Measurements from ENCODE around the gene CIB4. TPM values are rescaled to one million over a fixed set of nuclear protein-coding genes. Genes with fewer than 3 reads are reported as not detected.

Gene CIB4
- total RNA-seq, 1 donor from 2014 or later: not detected

- intact Hi-C loops (cut with micrococcal nuclease): no loop called here
Measured at GRCh38 chr2:26537069-26537825, 103.9 kb downstream of the CIB4 start.

DNA sequence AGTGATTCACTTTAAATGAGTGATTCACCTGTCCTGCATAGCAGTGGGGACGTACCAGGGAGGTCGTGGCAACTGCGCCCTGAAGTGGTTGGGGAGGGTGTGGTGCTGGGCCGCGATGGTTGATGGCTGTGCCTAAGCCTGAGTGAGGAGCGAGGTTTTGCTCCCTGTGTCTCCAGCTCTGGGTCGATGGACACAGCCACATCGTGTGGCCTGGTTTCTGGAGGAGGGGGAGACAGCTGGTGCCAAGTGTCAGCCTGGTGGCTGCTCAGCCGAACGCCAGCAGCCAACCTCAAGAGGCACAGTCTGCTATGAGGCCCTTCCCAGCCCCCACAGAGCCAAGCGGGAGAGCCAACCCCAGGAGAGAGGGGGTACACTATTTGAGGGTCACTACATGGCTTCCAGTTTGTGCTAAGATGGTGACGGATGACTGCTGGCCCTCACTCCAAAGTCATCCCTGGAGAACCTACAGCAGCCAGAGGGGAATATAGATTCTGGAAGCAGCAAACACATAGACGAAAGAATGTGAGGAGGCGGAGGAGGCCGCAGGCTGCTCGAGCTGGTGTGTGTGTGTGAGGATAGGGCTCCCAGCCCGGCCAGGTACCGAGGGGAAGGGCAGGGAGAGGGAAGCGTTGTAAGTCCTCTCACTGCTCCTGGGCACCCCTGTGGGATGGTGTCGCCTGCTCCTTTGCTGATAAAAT, 104.6 kb downstream of the CIB4 start:
- no peak for DNase-seq
- no peaks in the 10 kb centered on the region for H3K36me3 Mint-ChIP-seq (ENCODE audit: low read depth)
- no peak overlapping the region for H3K4me3 Mint-ChIP-seq
- no peak overlapping the region for H3K27ac Mint-ChIP-seq
- ATAC-seq (ENCODE audit: low read depth): no peak
- intact Hi-C loops (cut with micrococcal nuclease): no loop called here
- peaks cover 6% of the 10 kb centered on the region for H3K27me3 Mint-ChIP-seq
- POLR2A ChIA-PET: interaction anchor here (0.6 kb wide), 1 partner anchor 930 kb away, joined by 3 read pairs; no protein-coding TSS in a partner anchor
- H3K9me3 Mint-ChIP-seq: no peaks in the 10 kb centered on the region
- CTCF ChIA-PET: no interaction called here
- TF ChIP-seq, protein P1, sequence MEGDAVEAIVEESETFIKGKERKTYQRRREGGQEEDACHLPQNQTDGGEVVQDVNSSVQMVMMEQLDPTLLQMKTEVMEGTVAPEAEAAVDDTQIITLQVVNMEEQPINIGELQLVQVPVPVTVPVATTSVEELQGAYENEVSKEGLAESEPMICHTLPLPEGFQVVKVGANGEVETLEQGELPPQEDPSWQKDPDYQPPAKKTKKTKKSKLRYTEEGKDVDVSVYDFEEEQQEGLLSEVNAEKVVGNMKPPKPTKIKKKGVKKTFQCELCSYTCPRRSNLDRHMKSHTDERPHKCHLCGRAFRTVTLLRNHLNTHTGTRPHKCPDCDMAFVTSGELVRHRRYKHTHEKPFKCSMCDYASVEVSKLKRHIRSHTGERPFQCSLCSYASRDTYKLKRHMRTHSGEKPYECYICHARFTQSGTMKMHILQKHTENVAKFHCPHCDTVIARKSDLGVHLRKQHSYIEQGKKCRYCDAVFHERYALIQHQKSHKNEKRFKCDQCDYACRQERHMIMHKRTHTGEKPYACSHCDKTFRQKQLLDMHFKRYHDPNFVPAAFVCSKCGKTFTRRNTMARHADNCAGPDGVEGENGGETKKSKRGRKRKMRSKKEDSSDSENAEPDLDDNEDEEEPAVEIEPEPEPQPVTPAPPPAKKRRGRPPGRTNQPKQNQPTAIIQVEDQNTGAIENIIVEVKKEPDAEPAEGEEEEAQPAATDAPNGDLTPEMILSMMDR (IDR thresholded peaks at IDR 0.05): no peak
- H3K4me1 Mint-ChIP-seq: no peaks in the 10 kb centered on the region

More at GRCh38 chr2:26537069-26537825, 103.9 kb downstream of the CIB4 start:
- ATAC-seq (ENCODE audit: low read depth): no peak
- peaks cover 6% of the 10 kb centered on the region for H3K27me3 Mint-ChIP-seq
- ChIA-PET CTCF (no interaction called here), POLR2A (no interaction called here)
- no peaks in the 10 kb centered on the region for H3K4me1 Mint-ChIP-seq
- H3K36me3 Mint-ChIP-seq (ENCODE audit: low read depth): no peaks in the 10 kb centered on the region
- no peak for DNase-seq
- TF ChIP-seq, protein P1 (IDR thresholded peaks at IDR 0.05): no peak
- H3K9me3 Mint-ChIP-seq: no peaks in the 10 kb centered on the region
- H3K27ac Mint-ChIP-seq: no peak overlapping the region
- no peak overlapping the region for H3K4me3 Mint-ChIP-seq

DNA sequence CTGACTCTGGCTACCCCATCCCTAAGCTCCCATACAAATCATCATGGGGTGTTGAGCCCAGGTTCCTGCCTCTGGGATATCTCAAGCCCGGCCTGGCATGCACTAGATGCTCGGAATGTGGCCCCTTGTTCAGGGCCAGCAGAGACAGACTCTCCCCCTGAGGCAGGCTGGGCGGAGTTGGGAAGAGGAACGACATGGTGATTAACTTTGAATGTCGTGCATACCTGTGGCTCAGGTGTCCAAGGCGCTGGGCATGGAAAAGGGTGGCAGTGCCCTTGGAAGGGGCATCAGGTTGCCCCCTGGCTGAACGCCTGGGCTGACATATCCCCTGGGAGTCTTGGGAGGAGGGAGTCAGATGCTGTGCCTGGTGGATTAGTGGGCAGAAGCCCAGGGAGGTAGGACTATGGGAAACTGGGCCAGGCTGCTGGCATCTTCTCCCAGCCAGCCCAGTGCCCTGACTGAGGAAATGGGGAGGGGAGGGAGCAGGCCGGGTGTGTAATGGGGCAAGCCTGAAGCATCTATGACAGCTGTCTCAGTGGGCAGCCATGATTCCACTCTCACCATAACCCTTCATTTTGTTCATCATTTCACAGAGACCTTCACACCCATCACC, 105.4 kb downstream of the CIB4 start:
- Mint-ChIP-seq H3K4me3 (no peak overlapping the region), H3K4me1 (no peaks in the 10 kb centered on the region), H3K27ac (no peak overlapping the region), H3K36me3 (ENCODE audit: low read depth) (no peaks in the 10 kb centered on the region), H3K27me3 (peaks cover 6% of the 10 kb centered on the region), H3K9me3 (no peaks in the 10 kb centered on the region)
- TF ChIP-seq, protein P1 (IDR thresholded peaks at IDR 0.05): no peak
- ATAC-seq (ENCODE audit: low read depth) (no peak), DNase-seq (no peak)
- intact Hi-C loops (cut with micrococcal nuclease): no loop called here
- ChIA-PET POLR2A (interaction anchor here (0.6 kb wide), 1 partner anchor 929 kb away, joined by 3 read pairs; no protein-coding TSS in a partner anchor), CTCF (no interaction called here)

DNA sequence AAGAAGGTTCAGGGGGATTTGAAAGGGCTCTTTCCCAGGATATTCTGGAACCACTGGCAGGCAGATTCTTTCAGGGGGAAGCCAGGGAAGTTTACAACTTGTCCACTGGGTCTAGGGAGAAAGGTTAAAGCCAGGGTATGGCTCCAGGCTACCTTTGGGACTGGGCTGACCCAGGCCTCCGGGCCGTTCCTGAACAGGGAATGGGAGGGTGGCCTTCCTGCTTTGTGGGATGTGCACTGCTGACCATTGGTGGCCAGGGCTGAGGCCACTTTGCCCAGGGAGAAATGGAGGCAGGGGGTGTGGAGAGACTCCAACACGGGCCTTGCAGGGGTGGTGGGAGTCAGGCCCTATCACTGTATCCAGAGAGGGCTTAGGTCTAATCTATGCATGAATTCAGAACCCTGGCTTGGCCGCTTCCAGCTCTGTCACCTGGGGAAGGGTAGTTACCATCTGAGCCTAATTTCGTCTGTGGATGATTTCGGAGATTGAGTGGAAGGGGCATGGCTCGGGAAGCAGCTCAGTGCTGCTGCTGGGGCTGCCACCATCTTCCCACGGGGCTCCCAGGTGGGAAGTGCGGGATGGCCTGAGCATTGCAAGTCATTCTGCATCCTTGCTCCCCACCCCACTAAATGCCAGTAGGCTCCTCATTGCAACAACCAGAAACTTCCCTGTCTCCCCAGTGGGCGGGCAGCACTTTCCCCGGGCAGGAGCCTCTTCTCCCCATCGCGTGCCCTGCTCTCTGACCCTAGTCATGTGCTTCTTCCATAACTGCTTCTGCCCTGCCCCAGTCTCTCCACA, 106.1 kb downstream of the CIB4 start:
- H3K4me1 Mint-ChIP-seq: no peaks in the 10 kb centered on the region
- CTCF ChIA-PET: no interaction called here
- peaks cover 6% of the 10 kb centered on the region for H3K27me3 Mint-ChIP-seq
- H3K9me3 Mint-ChIP-seq: no peaks in the 10 kb centered on the region
- TF ChIP-seq, protein P1 (IDR thresholded peaks at IDR 0.05): no peak
- no peaks in the 10 kb centered on the region for H3K36me3 Mint-ChIP-seq (ENCODE audit: low read depth)
- no peak overlapping the region for H3K4me3 Mint-ChIP-seq
- DNase-seq: no peak
- intact Hi-C loops (cut with micrococcal nuclease): no loop called here
- H3K27ac Mint-ChIP-seq: no peak overlapping the region
- ATAC-seq (ENCODE audit: low read depth): no peak
- POLR2A ChIA-PET: no interaction called here

Measured in activated B cell treated with CpG ODN at 0.5 μM for 24 hours (primary cell).